Small intestine (tissue), 7 donors: ENCODE measurements around the gene HCAR1. TPM values are rescaled to one million over a fixed set of nuclear protein-coding genes. Genes with fewer than 3 reads are reported as not detected.
"Not testable (repeated sequence)": the region's sequence is repeated elsewhere in the genome, so short reads cannot be mapped to it uniquely, and the experiment has no call there.

ENCODE experiments used
- DNase-seq, 2 donors: peaks; one replicate each; pipeline versions ENCODE4 v3.0.0 to v3.0.0-alpha.2; 2013
- FAIRE-seq: peaks from 2 replicates; lab custom pipeline; 2012; peaks lifted over from hg19 to GRCh38; lab: Jason Lieb, UNC
- H3K27ac ChIP-seq, 3 donors: one replicate each; pipeline ENCODE4 v1.5.1; 2013; ENCODE audit warnings: low read length in 2 of 3, mild to moderate bottlenecking in 2 of 3, control low read depth in 1 of 3, inconsistent platforms in 1 of 3, low read depth in 1 of 3, moderate library complexity in 1 of 3
- H3K27me3 ChIP-seq, 3 donors: one replicate each; pipeline ENCODE4 v1.6.1; 2013; ENCODE audit warnings: low read length in 3 of 3, inconsistent platforms in 1 of 3; ENCODE audit not compliant: control insufficient read depth in 3 of 3, insufficient read depth in 3 of 3
- H3K36me3 ChIP-seq, 3 donors: one replicate each; pipeline ENCODE4 v1.6.1; 2013; ENCODE audit warnings: low read length in 3 of 3, inconsistent platforms in 1 of 3, low read depth in 1 of 3, mild to moderate bottlenecking in 1 of 3, moderate library complexity in 1 of 3; ENCODE audit not compliant: control insufficient read depth in 3 of 3, insufficient read depth in 2 of 3
- H3K4me1 ChIP-seq, 3 donors: one replicate each; pipeline ENCODE4 v1.6.1; 2013; ENCODE audit warnings: low read length in 2 of 3, inconsistent platforms in 1 of 3, low read depth in 1 of 3, mild to moderate bottlenecking in 1 of 3, moderate library complexity in 1 of 3; ENCODE audit not compliant: control insufficient read depth in 3 of 3, insufficient read depth in 2 of 3
- H3K4me3 ChIP-seq, 3 donors: one replicate each; pipeline ENCODE4 v1.5.1; 2013; ENCODE audit warnings: low read length in 3 of 3, control low read depth in 1 of 3, inconsistent platforms in 1 of 3, low read depth in 1 of 3, mild to moderate bottlenecking in 1 of 3, moderate library complexity in 1 of 3
- H3K9me3 ChIP-seq, 2 donors: one replicate each; pipeline ENCODE4 v1.6.1; 2013; ENCODE audit warnings: low read depth in 1 of 2, low read length in 1 of 2; ENCODE audit not compliant: control insufficient read depth in 2 of 2, insufficient read depth in 1 of 2
- WGBS, 3 donors: extraction: QIAGEN DNeasy Blood & Tissue Kit; methylation state at CpG; one replicate each; pipeline ENCODE4 v1.1.7; 2013; 5-methylcytosine and 5-hydroxymethylcytosine counted together
- polyA plus RNA-seq, 4 donors: library from polyadenylated mRNA; stranded (reverse) in 3 of 4; unstranded in 1 of 4; fragments of 200-250 nt in 3 of 4; fragments of 120-200 nt in 1 of 4; gene quantifications; one replicate each; pipeline versions ENCODE4 v1.2.1 to v1.2.3, GENCODE V29; 2013
- donor health status: healthy with polysubstance abuse.
- donor health status: control.
- donor health status: control.
- donor health status: Bipolar disorder and iron deficiency.
- donor health status: healthy.

HCAR1 gene
- polyA plus RNA-seq, 4 donors, result 0.16 to 0.27 TPM; not detected in 2

DNA sequence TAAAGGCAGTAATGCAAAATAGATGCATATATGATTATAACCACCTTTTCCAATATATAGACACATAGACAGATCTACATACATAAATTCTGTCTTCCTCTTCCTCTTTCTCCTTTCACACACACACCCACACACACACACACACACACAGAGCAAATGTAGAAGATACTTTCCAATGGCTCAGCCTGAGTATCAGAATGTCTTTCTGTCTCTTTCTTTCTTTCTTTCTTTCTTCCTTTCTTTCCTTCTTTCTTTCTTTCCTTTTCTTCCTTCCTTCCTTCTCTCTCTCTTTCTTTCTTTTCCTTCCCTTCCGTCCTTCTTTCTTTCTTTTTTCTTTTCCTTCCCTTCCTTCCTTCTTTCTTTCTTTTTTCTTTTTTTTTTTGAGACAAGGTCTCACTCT lies 19.4 kb downstream of the HCAR1 start:
- H3K27ac ChIP-seq, H3K9me3 ChIP-seq, H3K36me3 ChIP-seq, DNase-seq, H3K4me3 ChIP-seq, H3K27me3 ChIP-seq, FAIRE-seq, H3K4me1 ChIP-seq: not testable (repeated sequence)
- WGBS, 3 donors, result 73 to 90% (median 87%) methylated on average over 1 of the region's 1 CpG

DNA sequence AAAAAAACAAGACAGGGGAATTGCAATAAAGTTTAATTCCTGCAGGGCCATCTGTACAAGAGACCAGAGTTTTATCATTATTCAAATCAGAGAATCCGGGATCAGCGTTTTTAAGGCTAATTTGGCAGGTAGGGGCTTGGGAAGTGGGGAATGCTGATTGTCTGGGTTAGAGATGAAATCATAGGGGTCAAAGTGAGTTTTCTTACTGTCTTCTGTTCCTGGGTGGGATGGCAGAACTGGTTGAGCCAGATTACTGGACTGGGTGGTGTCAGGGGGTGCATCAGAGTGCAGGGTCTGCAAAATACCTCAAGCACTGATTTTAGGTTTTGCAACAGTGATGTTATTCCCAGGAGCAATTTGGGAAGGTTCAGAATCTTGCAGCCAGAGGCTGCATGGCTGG lies 20.3 kb downstream of the HCAR1 start:
- H3K36me3 ChIP-seq, H3K4me3 ChIP-seq, H3K4me1 ChIP-seq, FAIRE-seq, H3K9me3 ChIP-seq, H3K27ac ChIP-seq, H3K27me3 ChIP-seq, DNase-seq: not testable (repeated sequence)
- WGBS, 3 donors, result 30 to 70% (median 47%) methylated on average over 2 of the region's 2 CpGs

DNA sequence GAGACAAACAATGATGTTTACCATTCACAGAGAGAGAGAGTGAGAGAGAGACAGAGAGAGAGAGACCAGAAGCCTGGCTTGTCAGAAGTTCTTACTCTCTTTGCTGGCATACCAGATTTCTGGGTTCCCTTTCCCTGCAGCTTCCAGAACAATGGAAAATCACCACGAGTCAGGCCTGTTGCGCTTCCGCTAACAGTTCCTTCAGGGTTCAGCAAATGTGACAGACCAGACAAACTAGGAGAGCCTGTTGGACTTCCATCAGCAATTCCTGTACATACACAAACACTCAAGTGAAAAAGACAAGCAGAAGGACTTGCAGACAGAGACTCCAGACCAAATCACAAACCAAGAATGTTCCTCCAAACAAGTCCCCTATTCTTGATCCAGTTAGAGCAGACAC lies 21.4 kb downstream of the HCAR1 start:
- not testable (repeated sequence) for H3K27me3 ChIP-seq, H3K4me1 ChIP-seq, H3K9me3 ChIP-seq, FAIRE-seq, DNase-seq, H3K4me3 ChIP-seq, H3K27ac ChIP-seq, H3K36me3 ChIP-seq
- no CpG with 5 or more reads among the region's 3 CpGs for WGBS, 3 donors

DNA sequence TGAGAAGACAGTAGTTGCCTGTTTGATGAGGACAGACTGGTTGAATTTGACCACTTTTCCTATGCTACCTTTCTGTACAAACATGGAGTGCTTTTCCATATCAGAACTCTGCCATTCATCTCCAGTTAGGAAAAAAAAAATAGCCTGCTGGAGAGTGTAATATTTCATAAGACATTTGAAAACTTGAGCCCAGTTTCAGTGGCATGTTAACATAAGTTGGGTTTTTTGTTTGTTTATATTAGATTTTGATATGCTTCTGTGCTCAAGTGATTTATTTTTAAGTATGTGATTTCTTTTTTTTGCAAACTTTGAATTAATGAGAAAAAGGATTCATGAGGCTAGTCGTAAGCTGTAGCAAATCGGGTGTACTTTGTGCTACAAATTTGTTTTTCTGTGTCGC lies 26.8 kb downstream of the HCAR1 start:
- not testable (repeated sequence) for FAIRE-seq, DNase-seq, H3K27me3 ChIP-seq, H3K27ac ChIP-seq, H3K9me3 ChIP-seq, H3K36me3 ChIP-seq, H3K4me1 ChIP-seq, H3K4me3 ChIP-seq
- WGBS, 3 donors, result 81 to 87% (median 83%) methylated on average over 3 of the region's 3 CpGs

DNA sequence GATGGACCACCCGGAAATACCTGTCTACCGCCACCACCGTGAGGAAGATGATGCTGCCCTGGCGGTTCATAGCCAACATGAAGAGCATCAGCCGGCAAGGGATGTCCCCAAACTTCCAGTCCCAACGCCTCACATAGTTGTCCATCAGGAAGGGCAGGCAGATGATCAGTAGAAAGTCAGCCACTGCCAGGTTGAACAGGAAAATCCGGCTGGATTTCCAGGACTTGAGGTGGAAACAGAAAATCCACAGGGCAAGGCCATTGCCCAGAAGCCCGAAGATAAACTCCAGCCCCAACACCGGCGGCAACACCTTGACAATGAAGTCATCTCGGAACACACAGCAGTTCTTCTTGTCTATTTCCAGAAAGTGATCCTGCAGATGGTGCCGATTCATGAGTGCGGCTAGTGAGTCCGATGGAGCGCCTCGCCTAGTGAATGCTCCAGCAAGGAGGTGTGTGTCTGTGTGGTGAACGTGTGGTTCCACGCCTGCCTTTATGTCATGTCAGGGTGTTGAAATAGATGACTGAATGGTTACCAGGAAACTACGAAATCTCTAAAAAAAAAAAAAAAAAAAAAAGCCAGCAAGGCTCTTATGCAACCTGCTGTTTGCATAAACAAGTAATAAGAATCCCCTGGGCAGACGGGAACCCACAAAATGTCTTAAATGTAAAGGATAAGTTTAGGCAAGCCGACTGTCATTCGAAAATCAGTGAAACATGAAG lies 27.6 kb downstream of the HCAR1 start, which contains the start of gene HCAR2:
HCAR2 (minus strand) TSS at position 468 of the 722 bp plus-strand sequence; CDS start at position 394, 74 bp downstream.
- not testable (repeated sequence) for H3K36me3 ChIP-seq, H3K27ac ChIP-seq, H3K27me3 ChIP-seq, H3K4me1 ChIP-seq, FAIRE-seq, DNase-seq, H3K4me3 ChIP-seq, H3K9me3 ChIP-seq
- 83 to 89% (median 86%) methylated on average over 22 of the region's 22 CpGs for WGBS, 3 donors

DNA sequence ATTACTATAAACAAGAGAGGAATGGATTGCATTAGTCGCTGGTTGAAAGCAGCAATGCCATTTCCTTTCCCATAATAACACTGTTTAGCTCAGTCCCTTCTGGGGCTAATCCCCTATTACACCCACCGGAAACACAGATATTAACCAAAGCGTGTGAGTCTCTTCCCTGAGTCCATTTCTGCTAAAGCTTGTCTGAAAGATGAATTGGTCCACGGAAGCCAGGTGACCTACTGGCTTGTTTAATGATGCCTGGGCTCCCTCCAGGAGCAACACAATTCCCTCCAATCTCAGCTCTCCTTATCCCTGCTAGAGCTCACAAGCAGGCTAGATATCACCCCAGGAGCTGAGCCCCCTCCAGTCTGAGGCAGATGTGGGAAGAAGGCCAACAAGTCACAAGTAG lies 29.2 kb downstream of the HCAR1 start:
- not testable (repeated sequence) for H3K27me3 ChIP-seq, DNase-seq, FAIRE-seq, H3K4me3 ChIP-seq, H3K27ac ChIP-seq, H3K4me1 ChIP-seq, H3K9me3 ChIP-seq, H3K36me3 ChIP-seq
- WGBS, 3 donors, result 47 to 64% (median 59%) methylated on average over 4 of the region's 4 CpGs

DNA sequence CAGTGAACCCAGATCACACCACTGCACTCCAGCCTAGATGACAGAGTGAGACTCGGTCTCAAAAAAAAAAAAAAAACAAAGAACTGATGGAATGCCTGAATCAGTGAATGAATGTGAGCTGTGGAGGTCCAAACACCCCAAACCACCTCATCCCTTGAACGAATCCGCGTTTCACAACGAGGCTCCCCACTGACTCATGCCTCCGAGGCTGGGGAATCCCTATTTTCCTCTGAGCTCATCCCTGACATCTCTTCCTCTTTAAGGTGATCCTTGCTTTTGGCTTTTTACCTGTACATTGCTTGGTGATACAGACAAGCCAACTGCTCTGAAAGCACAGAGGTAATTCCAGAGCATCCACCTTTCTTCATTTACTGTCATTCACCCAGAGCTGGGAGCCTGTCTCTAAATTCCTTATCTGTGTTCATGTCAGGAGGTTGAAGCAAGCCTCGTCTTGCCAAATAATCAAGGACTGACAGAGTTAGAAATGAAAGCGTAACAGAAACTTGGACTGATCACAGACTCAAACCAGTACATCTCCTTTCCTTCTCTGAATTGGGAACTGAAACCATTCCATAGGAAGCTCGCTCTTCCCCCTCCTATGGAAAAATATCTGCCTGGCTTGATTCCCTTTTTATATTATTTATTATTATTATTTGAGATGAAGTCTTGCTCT lies 30.5 kb downstream of the HCAR1 start:
- not testable (repeated sequence) for DNase-seq, H3K4me1 ChIP-seq, H3K27ac ChIP-seq, H3K36me3 ChIP-seq, H3K4me3 ChIP-seq, FAIRE-seq, H3K27me3 ChIP-seq, H3K9me3 ChIP-seq
- 50% methylated on average over 1 of the region's 9 CpGs; no CpG with 5 or more reads in 2 of the 3 donors for WGBS, 3 donors

DNA sequence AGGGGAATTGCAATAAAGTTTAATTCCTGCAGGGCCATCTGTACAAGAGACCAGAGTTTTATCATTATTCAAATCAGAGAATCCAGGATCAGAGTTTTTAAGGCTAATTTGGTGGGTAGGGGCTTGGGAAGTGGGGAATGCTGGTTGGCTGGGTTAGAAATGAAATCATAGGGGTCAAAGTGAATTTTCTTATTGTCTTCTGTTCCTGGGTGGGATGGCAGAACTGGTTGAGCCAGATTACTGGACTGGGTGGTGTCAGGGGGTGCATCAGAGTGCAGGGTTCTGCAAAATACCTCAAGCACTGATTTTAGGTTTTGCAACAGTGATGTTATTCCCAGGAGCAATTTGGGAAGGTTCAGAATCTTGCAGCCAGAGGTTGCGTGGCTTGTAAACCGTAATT lies 33.7 kb downstream of the HCAR1 start:
- H3K27me3 ChIP-seq, H3K27ac ChIP-seq, H3K4me1 ChIP-seq, DNase-seq, H3K36me3 ChIP-seq, FAIRE-seq, H3K9me3 ChIP-seq, H3K4me3 ChIP-seq: not testable (repeated sequence)
- 77 to 88% (median 80%) methylated on average over 2 of the region's 2 CpGs for WGBS, 3 donors
